NCI-H1436 treated with DMSO at 0.1 percent for 48 hours (cell line): ENCODE data around the gene GLCE.
"Not testable (repeated sequence)": the region's sequence is repeated elsewhere in the genome, so short reads cannot be mapped to it uniquely, and the experiment has no call there.

Experiments used
- DNase-seq: peaks from one replicate; lab custom pipeline; 2025; lab: John Stamatoyannopoulos, UW

Gene GLCE

GRCh38 chr15:69135499-69135898, 24.9 kb upstream of the GLCE start:
- no peak for DNase-seq

GRCh38 chr15:69138963-69139362, 21.5 kb upstream of the GLCE start:
- DNase-seq: no peak

- DNase-seq: no peak
Measured at GRCh38 chr15:69140306-69140705, 20.1 kb upstream of the GLCE start.

- no peak for DNase-seq
Measured at GRCh38 chr15:69141286-69141701, 19.1 kb upstream of the GLCE start.

- no peak for DNase-seq
Measured at GRCh38 chr15:69141833-69142232, 18.6 kb upstream of the GLCE start.

GRCh38 chr15:69143756-69144436, 16.5 kb upstream of the GLCE start:
- no peak for DNase-seq

GRCh38 chr15:69144530-69144929, 15.9 kb upstream of the GLCE start:
- DNase-seq: no peak

GRCh38 chr15:69145149-69145693, 15.2 kb upstream of the GLCE start:
- DNase-seq: no peak

- no peak for DNase-seq
Measured at GRCh38 chr15:69145694-69146492, 14.5 kb upstream of the GLCE start.

- DNase-seq: no peak
Measured at GRCh38 chr15:69146724-69147435, 13.6 kb upstream of the GLCE start.

GRCh38 chr15:69148465-69148864, 12.0 kb upstream of the GLCE start:
- no peak for DNase-seq

- DNase-seq: no peak
Measured at GRCh38 chr15:69149163-69149562, 11.3 kb upstream of the GLCE start.

- DNase-seq: no peak
Measured at GRCh38 chr15:69149803-69150202, 10.6 kb upstream of the GLCE start.

- DNase-seq: no peak
Measured at GRCh38 chr15:69150336-69150735, 10.1 kb upstream of the GLCE start.

GRCh38 chr15:69150841-69151240, 9.6 kb upstream of the GLCE start:
- DNase-seq: no peak

GRCh38 chr15:69153046-69153445, 7.4 kb upstream of the GLCE start:
- no peak for DNase-seq

- DNase-seq: not testable (repeated sequence)
Measured at GRCh38 chr15:69153587-69153986, 6.8 kb upstream of the GLCE start.

GRCh38 chr15:69154078-69154477, 6.4 kb upstream of the GLCE start:
- DNase-seq: no peak

- DNase-seq: no peak
Measured at GRCh38 chr15:69154684-69155083, 5.8 kb upstream of the GLCE start.

GRCh38 chr15:69156736-69157381, 3.6 kb upstream of the GLCE start:
- no peak for DNase-seq

- no peak for DNase-seq
Measured at GRCh38 chr15:69158201-69158842, 2.1 kb upstream of the GLCE start.

- DNase-seq: no peak
Measured at GRCh38 chr15:69158843-69159240, 1.6 kb upstream of the GLCE start.
